Activated CD4-positive, alpha-beta T cell treated with anti-CD3 and anti-CD28 coated beads, Interleukin-2, amount 50 U/mL, for 16 hours (primary cell): ENCODE measurements around the gene ZNF174.

Experiments
- DNase-seq: peaks from one replicate; pipeline ENCODE4 v3.0.0-alpha.2; 2020

The ZNF174 gene

DNA sequence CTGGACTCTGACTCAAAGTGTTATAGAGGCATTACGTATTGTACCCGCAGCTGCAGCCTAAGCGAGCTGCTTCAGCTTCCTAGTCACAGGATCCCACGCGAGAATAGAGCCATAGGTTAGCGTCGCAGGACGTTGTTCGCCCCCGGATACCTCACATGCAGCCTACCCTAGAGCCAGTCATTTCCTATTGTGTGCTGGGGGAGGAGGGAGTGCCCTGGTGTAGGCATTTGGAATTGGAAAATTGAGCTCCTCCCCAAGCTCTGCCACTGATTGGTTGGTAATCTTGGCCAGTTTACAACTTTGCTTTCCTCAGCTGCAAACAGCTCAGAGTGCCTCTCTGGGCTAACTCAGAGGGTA lies 43.0 kb downstream of the ZNF174 start:
- DNase-seq, result peak; percentile 51

DNA sequence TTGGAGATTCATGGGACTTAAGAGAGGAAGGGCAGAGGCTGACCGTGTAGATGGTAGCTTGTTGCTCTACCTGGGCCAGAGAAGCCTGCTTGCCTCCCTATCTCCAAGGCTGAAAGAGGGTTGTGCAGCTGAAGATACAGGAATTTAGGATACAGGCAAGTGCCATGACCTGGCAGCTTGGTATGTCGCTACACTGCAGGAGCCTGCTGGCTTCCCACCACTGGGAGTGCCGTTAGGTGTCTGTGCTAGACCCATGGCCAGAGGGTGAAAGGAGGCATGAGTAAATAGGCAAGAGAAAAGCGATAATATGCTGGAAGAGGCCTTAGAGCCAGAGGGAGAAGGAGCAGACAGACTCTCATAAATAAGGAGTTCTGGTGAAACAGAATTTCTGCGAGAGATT lies 53.1 kb downstream of the ZNF174 start:
- DNase-seq, result no peak

- no peak for DNase-seq
Observed at GRCh38 chr16:3454631-3455147, 53.7 kb downstream of the ZNF174 start.

GRCh38 chr16:3457434-3458252 lies 56.6 kb downstream of the ZNF174 start:
- peak; percentile 89 for DNase-seq

DNA sequence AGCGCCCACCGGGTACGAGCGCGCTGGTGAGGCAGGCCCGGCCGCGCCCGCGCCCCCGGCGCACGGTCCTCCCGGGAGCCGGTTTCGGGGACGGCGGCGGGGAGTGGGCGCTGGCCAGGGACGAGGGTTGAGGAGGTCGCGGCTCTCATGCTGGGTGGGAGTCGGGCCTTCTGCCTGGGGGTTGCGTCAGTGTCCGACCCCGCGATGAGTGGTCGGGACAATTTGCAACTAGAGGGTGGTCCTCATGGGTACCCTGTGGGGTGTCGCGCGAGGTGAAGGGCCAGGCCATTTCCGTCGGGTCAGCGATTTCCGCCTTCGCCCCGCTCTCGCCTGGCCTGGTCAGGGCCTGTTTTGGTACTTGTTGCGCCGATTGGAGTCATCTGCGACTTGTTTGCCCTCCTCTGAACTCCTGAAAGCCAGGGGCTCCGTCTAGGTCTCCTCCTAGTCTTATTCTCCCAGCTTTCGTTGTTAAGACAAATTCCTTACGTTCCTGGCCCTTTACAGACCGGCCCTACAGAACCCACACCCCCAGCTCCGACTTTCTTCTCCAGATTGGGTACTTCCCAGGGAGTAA lies 57.4 kb downstream of the ZNF174 start:
- no peak for DNase-seq

DNA sequence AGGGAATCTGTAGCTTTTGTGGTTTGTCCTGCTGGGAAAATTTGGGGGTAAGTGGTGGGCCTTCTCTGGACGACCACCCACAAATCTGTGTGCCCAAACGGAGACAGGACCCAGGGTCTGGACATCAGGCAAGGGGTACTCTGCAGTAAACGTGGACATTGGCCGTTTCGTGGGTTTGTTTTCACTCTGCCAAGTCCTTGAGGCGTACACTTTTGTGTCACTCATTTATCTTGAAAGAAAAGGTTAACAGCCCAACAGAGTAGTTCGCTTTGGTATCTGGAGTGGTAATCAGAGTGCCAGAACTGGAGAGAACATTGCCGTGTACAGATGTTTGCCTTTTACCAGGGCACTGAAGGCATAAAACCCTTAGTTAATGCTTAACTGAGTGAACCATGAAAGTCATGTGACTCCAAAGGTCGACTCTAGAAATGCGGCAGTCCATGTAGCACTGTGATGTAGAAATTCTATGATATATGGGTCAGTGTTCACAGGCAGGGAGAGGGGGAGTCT lies 57.9 kb downstream of the ZNF174 start:
- DNase-seq, result no peak
